GM13976 (cell line): ENCODE measurements around the gene OXSR1.

Experiments used
- DNase-seq: peaks from one replicate; pipeline ENCODE4 v3.0.0; 2012; ENCODE audit warnings: low spot score
- in situ Hi-C: fragments of 300-500 bp; cut with MboI; formaldehyde crosslinking; loops from one replicate; pipeline ENCODE4 v1.12.0; 2022; ENCODE audit warnings: low sequenced_read_pairs, mixed read lengths, inconsistent platforms; ENCODE audit not compliant: unreplicated experiment
- TF ChIP-seq, protein P1 (sequence below): IDR thresholded peaks from 2 replicates; pipeline ENCODE4 v1.5.1; 2012; ENCODE audit warnings: borderline replicate concordance, mild to moderate bottlenecking; ENCODE audit not compliant: insufficient read depth; ENCODE audit errors: extremely low read depth, missing control alignments, control extremely low read depth

The OXSR1 gene

DNA sequence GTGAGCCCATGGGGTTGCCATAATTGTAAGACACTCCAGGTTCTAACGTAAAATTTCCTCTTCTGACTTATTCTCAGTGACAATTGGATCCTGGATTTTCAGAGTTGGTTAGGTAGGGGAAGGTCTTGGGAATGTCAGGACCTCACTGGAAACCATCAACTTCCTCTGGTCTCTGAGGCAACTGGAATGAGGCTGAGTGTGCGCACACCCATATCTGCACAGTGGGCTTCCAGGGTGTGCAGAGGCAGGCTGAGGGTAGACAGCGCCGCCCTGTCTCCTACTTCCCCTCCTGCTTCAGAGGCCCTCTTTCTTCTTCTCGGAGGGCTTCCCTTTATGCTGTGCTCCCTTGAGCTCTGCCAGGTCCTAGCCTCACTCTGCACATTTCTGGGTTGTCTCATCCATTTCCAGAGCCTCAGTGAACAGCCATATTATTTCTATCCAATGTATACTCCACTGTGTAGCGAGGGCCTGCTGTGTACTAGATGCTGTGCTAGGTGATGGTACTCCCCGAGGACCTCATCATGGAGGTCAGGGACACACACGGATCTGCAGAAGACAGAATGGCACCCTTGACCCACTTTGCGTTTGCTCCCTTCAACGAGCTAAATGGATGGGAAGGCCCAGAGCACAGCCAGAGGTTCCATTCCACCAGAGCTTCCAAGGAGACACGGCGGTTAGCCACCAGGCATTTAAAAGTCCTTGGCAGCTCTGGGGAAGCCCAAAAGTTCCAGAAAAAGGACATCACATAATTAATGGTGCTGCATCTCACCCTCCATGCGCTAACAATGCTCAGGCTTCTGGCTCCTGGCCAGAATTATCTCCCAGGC, 46.7 kb upstream of the OXSR1 start:
- TF ChIP-seq, protein P1, sequence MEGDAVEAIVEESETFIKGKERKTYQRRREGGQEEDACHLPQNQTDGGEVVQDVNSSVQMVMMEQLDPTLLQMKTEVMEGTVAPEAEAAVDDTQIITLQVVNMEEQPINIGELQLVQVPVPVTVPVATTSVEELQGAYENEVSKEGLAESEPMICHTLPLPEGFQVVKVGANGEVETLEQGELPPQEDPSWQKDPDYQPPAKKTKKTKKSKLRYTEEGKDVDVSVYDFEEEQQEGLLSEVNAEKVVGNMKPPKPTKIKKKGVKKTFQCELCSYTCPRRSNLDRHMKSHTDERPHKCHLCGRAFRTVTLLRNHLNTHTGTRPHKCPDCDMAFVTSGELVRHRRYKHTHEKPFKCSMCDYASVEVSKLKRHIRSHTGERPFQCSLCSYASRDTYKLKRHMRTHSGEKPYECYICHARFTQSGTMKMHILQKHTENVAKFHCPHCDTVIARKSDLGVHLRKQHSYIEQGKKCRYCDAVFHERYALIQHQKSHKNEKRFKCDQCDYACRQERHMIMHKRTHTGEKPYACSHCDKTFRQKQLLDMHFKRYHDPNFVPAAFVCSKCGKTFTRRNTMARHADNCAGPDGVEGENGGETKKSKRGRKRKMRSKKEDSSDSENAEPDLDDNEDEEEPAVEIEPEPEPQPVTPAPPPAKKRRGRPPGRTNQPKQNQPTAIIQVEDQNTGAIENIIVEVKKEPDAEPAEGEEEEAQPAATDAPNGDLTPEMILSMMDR = no peak
- in situ Hi-C loops = no loop called here
- DNase-seq = no peak

DNA sequence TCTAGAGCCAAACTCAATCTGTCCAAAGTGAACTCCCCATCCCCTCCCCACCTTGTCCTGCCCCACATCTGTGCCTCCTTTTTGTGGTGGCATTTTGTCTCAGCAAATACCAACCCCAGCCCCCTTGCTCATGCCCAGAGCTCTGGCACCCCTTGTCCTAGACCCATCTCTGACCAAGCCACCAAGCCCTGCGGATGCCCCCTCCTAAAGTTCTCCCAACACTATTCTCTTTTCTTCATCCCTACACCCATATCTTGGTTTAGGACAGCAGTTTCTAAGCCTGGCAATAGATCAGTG, 46.1 kb upstream of the OXSR1 start:
- in situ Hi-C loops = no loop called here
- TF ChIP-seq, protein P1 = no peak
- no peak for DNase-seq

GRCh38 chr3:38119821-38120692, 45.3 kb upstream of the OXSR1 start:
- no peak for DNase-seq
- in situ Hi-C loops = no loop called here
- TF ChIP-seq, protein P1 = no peak

DNA sequence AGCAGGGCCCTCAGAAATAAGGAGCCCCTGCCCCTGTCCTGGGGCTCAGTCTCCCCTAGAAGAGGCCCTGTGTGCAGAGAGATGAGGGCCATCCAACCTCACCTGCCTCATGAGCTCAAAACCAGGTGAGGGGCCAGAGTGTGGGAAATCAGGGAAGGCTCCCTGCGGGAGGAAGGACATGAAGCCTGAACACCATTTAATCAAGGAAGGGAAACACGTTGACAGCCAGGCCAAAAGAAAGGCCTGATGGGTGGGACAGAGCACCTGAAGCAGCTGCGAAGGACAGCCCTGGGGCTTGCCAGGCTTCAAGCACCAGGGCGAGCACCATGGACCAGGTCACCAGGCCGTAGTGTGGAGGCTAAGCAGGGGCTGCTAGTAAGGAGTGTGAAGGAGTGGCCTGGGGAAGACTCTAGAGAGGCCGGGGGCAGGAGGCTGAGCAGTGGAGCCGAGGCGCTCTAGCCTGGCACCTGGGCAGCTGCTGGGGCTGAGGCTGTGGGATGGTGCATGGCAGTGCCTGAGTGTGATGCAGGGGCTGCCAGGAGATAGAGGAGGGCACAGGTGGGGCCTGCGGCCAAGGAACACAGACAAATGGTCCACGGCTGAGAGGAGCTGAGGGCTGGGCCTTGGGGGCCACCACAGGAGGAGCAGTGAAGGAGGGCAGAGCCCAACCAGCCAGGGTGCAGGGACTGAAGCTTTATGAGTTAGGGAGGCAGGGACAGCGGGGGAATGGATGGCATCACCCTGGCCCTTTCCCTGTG, 44.5 kb upstream of the OXSR1 start:
- in situ Hi-C loops = no loop called here
- TF ChIP-seq, protein P1 = no peak
- no peak for DNase-seq

GRCh38 chr3:38121451-38121831, 43.9 kb upstream of the OXSR1 start:
- DNase-seq = no peak
- in situ Hi-C loops = no loop called here
- TF ChIP-seq, protein P1 = no peak

DNA sequence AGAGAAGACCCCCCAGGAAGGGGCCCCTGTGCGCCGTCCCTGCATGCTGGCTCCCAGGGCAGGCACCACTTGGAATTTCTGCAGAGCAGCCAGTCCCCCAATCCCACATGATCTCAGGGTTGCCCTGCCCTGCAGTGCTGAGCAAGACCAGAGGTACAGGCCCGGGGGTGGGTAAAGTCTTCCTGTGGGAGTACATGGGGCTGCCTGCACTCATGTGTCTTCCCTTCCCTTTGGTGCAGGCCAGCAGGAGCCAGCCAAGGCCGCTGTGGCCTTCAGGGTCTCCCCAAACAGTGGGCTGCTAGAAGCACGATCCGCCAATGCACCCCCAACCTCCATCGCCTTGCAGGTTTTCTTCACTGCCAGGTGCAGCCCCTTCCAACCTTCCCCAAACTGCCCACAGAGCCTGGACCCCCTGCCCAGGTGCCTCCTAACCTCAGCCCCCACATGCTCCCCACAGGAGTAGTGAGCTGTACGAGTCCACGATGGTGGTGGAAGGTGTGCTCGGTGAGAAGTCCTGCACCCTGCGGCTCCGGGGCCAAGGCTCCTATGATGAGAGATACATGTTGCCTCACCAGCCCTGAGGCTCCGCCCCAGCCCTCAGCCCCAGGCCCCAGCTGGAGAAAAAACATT, 43.4 kb upstream of the OXSR1 start:
- in situ Hi-C loops = no loop called here
- TF ChIP-seq, protein P1 = no peak

More for the DNA sequence above, 43.4 kb upstream of the OXSR1 start:
- no peak for DNase-seq
